ENCODE data around the gene MYRF. TPM values are rescaled to one million over a fixed set of nuclear protein-coding genes. Genes with fewer than 3 reads are reported as not detected.
A peak's percentile ranks its signal among the peaks of the same experiment; 100 is the strongest.

The MYRF gene
- total RNA-seq, 1 donor from 2014 or later: 1.4 TPM

DNA sequence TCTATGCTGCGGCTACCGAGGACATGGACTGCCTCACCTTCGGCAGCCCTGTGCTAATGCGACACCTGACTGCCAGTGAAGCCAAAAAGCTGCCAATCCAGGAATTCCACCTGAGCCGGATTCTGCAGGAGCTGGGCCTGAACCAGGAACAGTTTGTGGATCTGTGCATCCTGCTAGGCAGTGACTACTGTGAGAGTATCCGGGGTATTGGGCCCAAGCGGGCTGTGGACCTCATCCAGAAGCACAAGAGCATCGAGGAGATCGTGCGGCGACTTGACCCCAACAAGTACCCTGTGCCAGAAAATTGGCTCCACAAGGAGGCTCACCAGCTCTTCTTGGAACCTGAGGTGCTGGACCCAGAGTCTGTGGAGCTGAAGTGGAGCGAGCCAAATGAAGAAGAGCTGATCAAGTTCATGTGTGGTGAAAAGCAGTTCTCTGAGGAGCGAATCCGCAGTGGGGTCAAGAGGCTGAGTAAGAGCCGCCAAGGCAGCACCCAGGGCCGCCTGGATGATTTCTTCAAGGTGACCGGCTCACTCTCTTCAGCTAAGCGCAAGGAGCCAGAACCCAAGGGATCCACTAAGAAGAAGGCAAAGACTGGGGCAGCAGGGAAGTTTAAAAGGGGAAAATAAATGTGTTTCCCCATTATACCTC is 43.6 kb downstream of the MYRF start:
- DNase-seq: no peak

- DNase-seq: peak; percentile 92
Measured at GRCh38 chr11:61797263-61797944, 45.0 kb downstream of the MYRF start.

DNA sequence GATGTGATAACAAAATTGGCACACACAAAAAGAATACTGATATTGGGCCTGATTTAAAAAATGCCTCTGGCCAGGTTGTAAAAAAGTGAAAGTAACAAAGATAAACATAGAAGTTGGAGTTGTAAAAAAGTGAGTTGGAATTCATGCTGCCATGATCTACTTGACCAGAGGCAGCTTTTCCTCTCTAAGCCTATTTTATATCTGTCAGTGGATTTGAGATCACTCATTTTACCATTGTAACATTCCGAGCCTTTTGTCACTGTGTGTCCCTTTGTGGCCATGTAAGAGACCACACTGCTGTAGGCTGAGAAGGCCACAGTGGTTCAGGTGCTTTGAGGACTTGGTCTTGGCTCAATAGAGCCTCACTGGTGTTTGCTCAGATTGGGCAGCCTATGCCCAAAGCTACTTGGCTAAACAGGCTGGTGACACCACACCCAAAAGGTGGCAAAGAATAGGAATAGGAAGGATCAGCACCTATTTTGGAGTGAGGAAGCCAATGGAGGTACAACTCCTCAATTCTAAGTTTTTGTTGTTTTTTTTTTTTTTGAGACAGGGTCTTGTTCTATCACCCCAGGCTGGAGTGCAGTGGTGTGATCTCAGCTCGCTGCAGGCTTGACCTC is 47.3 kb downstream of the MYRF start:
- DNase-seq: no peak

- DNase-seq: no peak
Measured at GRCh38 chr11:61800331-61801281, 48.2 kb downstream of the MYRF start.

GRCh38 chr11:61802605-61803004 is 50.2 kb downstream of the MYRF start:
- no peak for DNase-seq

DNA sequence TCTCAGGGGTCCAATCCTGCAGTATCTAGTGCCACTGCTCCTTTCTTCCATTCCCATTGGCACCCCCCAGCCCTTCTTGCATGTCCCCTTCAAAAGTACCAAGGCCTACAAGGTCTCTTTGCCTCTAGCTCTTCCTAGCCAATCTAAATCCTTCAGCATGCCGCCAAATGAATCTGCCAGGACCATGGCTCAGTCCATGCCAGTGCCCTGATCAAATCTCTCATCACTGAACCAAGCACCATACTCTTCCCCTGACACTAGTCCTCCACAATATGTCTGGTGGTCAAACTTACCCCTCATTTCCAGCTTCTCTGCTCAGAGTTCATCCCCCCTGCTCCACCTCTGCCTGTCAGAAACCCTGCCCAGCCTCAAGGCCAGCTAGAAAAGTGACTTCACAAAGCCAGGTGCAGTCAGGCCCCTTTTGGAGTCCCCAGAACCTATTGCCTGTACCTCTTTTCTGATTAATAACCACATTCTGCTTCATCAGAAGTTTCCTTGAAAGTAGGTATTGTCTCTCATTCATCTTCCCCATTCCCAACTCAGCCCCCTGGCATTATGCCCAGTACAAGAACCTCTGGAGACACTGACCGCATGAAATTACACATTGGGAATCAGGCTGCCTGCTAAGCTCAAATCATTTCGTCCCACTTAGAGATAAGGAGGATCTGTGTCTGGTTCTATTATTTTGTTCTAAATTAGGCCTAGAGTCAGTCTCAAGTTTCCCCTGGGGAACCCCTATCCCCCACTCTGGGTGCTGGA is 51.6 kb downstream of the MYRF start:
- DNase-seq: no peak

DNA sequence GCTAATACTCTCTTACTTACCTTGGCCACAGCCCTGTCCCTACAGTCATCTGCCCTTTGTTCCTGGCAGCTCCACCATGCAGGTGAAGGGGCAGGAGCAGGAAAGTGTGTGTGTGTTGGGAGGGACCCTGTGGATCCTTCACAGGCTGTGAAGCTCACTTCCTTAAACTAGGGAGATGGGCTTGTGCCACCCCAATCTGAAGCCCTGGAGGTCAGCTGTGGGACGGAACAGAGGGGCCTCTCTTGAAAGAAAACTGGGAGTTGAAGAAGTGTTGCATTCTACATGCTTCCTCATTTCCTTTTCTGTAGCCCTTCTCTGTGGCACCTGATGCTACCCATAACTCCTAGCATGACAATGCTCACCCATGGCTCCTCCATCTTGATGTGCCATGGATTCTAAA is 52.7 kb downstream of the MYRF start:
- no peak for DNase-seq

DNA sequence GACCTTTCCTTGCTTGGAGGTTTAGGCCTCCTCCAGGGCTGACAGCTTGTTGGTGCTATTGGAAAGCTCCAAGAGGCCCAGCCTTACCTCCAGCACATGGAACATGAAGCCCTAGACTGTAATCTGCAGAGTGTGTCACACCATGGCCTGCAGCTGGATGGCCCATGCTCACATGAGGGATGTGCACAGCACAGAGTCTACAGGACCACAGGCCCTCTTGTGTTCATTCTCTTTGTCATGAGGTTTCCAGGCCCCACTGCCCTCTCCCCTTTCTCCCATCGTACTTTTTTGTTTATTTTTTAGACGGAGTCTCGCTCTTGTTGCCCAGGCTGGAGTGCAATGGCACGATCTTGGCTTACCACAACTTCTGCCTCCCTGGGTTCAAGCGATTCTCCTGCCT is 54.3 kb downstream of the MYRF start:
- no peak for DNase-seq

DNA sequence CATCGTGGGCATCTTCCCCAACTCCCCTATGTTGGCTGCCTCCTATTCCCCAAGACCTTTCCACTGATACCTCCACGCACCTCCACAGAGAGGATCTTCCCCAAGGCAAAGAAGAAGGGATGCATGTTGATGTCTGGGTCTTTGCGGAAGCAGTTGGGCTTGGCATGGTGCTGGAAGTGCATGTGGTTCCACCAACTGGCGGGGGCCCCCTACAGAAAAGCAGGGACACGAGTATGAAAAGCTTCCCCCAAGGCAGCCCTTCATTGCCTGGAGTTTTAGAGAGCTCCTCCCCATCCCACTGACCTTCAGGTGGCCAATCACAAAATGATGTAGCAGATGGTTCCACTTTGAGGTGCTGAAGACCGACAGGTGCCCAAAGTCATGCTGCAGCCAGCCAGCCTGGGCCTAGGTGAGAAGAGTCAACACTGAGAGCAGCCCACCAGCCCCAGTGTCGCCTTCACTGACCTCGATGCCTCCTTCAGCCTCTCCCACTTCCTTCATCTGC is 58.3 kb downstream of the MYRF start:
- DNase-seq: no peak

GRCh38 chr11:61811831-61812230 is 59.4 kb downstream of the MYRF start:
- DNase-seq: no peak

DNA sequence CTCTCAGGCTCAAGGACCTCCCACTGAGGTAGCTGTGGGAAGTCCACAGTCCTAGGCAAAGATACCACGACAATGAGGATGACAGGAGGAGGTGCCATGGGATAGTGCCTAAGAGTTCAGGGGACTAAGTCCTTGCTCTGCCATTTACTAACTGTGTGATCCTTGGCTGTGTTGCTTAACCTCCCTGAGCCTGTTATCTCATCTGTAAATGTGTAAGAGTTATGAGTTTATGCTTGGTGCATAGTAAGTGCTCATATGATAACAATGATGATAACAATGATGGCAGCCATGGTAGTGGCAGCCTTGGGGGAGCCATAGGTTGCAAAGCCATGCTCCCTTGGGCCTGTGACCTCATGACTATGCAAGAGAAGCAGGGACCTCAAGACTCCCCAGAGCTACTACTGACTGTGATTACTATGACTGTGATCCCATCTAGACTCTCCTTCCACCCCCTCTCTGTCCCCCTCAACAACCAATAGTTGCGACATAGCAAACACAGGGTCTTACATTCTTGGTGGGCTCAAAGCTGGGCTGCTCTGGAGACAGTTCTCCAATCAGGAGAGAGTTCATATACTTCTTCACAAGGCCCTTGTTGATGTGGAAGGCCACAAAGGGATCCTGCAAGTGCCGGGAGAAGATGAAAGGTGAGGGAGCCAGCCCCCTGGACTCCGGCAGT is 60.4 kb downstream of the MYRF start:
- no peak for DNase-seq

DNA sequence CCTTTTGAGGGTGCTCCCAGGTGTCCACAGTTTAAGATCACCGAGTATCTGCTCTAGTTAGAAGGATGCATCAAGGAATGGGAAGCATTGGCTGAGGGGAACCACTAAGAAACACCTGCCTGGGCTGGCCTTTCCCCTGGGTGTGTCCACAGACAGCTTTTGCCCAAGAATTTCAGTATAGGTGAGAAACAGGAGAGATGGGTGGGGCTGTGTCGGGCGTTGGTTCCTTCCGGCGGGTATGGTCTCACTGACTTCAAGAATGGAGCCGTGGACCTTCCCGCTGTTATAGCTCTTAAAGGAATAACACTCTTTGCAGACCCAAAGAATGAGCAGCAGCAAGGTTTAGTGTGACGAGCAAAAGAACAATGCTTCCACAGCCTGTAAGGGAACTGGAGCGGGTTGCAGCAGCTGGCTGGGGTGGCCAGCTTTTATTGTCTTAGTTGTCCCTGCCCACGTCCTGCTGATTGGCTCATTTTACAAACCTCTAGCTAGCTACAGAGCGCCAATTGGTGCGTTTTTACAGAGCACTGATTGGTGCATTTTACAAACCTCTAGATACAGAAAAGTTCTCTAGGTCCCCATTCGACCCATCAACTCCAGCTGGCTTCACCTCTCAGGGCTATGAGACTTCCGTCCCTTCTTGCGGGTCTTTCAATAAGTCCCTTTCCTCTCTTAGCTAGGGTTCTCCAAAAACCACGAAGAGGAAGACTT is 62.0 kb downstream of the MYRF start:
- no peak for DNase-seq

- peak; percentile 95 for DNase-seq
Measured at GRCh38 chr11:61814958-61815789, 62.7 kb downstream of the MYRF start.

DNA sequence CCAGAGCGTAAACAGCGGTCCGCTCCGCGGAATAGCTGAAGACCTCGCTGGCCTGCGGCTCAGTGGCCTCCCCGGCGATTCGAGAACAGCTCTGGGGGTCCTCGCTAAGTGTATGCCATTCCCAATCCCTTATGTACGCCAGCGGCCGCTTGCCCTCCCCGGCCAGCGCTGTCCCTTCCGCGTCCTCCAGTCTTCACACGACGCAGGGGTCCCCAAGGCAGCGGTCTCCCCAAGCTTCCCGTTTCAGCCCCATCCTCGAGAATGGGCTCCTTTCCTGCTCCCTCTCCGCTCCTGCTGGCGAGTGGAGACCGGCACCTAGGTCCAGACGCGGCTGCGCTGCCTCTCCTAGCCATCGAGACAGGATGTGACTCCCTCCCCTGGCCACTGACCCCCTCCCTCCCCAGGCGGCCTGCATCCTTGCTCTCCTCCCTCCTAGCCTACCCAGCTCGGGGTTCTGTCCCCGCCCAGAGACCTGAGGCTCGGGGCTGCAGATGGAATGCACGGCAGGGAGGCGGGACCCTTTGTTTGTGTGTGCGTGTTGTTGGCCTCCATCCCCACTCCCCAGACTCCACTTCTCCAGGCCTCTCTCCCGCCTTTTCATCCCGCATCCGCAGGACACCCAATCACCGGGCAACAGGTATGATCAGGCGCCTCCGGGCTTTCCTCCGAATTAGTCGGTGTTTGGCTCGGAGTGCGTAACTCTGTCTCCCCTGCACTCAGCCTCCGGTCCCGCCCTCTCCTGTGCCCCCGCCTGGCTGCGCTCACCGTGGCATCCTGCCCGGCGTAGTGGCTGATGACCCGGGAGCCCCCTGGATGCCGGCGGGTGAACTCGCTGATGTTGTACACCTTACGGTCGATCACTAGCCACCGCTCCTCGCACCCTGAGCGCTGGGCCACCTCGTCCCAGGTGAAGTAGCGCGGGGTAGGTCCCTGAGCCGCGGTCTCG is 63.6 kb downstream of the MYRF start:
- DNase-seq: peak; percentile 76

DNA sequence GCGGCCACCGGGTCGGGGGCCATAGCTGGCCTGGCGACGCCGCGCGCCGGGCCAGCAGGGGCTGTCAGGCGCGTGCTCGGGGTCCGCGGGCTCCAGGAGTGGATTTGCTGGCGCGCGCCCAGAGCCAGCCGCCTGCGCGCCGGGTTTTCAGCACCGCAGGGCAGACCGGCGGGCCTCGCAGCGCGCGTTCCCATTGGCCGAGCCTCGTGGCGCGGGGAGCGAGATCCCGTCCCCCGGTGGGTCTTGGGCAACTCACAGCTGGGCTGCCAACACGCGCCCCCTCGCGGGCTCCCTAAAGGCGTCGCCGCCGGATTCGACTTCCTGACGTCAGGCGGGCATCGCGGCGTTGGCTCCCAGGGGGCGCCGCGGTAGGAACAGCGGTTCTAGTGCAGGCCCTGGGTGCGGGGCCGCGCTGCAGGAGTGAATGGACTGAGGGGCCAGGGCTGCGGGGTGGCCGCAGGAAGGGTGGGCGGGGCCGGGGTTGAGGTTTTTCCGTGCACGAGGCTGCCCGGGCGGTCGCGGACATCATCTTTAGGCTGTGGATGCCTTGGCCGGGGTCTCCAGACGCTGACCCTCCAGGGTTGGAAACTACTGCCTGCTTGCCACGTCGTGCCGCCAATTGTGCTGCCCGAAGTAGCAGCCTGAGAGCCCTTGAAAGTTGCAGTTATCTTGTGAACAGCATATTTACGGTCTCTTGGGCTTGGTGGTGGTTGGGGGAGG is 64.5 kb downstream of the MYRF start, which contains the start of gene FADS1:
Gene FADS1, minus strand, starts transcription at position 268 of the 720 bp plus-strand sequence. Its CDS starts 74 bp downstream, at position 194.
- peak; percentile 94 for DNase-seq

GRCh38 chr11:61817471-61818202 is 65.2 kb downstream of the MYRF start:
- no peak for DNase-seq

DNA sequence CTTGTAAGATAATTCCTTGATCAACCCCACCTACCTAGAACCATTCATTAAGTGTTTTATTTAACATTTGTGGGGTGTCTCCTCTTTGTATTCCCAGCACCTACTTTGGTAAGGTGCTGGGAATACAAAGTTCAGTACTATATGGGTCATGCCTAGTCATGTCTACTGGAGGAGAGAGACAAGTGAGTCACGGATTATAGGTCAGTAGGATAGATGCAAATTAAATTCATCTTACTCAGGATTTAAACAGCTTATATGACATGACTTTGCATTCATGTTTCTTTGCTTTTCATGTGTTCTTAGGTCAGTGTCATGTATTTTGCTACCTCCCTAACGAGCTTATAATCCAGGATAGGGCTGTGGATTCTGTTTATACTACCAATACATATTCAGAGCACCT is 67.7 kb downstream of the MYRF start:
- DNase-seq: no peak
